GM12878 (cell line): ENCODE results near the gene PCDH1. TPM values are rescaled to one million over a fixed set of nuclear protein-coding genes. Genes with fewer than 3 reads are reported as not detected.

Experiments used
- ATAC-seq: fragments of 200-7000 bp; cut with Tn5 transposase; 3 replicates; pipeline ENCODE4 v1.9.1; 2020; ENCODE audit warnings: mild to moderate bottlenecking, moderate library complexity
- BruUV-seq: library from RNA; stranded (reverse); fragments of 400-500 nt; replicated peaks from 2 replicates; lab custom pipeline; 2021; lab: Mats Ljungman, UMichigan
- CTCF ChIA-PET: fragments of 300-600 bp; sonication (Branson Sonifier 250); formaldehyde crosslinking; extraction: SDS; loops from one replicate; lab custom pipeline; 2021; ENCODE audit warnings: inconsistent platforms; lab: Yijun Ruan, JAX
- POLR2A ChIA-PET: fragments of 350-600 bp; formaldehyde crosslinking; extraction: SDS; loops from one replicate; lab custom pipeline; 2021; ENCODE audit warnings: inconsistent platforms; lab: Charles Lee
- RAD21 ChIA-PET: fragments of 300-600 bp; sonication (Branson Sonifier 250); formaldehyde crosslinking; loops from one replicate; lab custom pipeline; 2023; ENCODE audit warnings: antibody characterized with exemption; ENCODE audit not compliant: unreplicated experiment; lab: Charles Lee
- SMC1A ChIA-PET: fragments of 300-600 bp; sonication (Branson Sonifier 250); formaldehyde crosslinking; loops from one replicate; lab custom pipeline; 2023; ENCODE audit not compliant: unreplicated experiment, uncharacterized antibody; lab: Charles Lee
- DNase-seq: peaks from one replicate; pipeline ENCODE4 v3.0.0-alpha.2; 2011; ENCODE audit warnings: low read depth, low spot score
- FAIRE-seq: peaks from 3 replicates; lab custom pipeline; 2011; peaks lifted over from hg19 to GRCh38; lab: Jason Lieb, UNC
- H2AFZ ChIP-seq: 2 replicates; pipeline ENCODE4 v1.6.0; 2011; ENCODE audit warnings: low read depth, low read length, control low read depth; ENCODE audit not compliant: control insufficient read depth
- H3K27ac ChIP-seq: 2 replicates; pipeline ENCODE4 v1.5.1; 2011; ENCODE audit warnings: control low read depth; ENCODE audit not compliant: control insufficient read depth, insufficient read depth
- H3K27me3 ChIP-seq, 2 experiments: replicated peaks in 1 of 2; 2 replicates each; pipeline versions ENCODE4 v1.6.0 to v1.6.1; 2011; ENCODE audit warnings: low read length in 1 of 2; ENCODE audit not compliant: control insufficient read depth in 2 of 2, insufficient read depth in 2 of 2
- H3K36me3 ChIP-seq, 2 experiments: 2 replicates each; pipeline ENCODE4 v1.5.1; 2011; ENCODE audit warnings: low read length in 1 of 2; ENCODE audit not compliant: control insufficient read depth in 2 of 2, insufficient read depth in 2 of 2
- H3K4me1 ChIP-seq: 2 replicates; pipeline ENCODE4 v1.6.1; 2011; ENCODE audit warnings: mild to moderate bottlenecking, low read length, moderate library complexity, mixed read lengths; ENCODE audit not compliant: control insufficient read depth, insufficient read depth
- H3K4me2 ChIP-seq: 2 replicates; pipeline ENCODE4 v1.6.0; 2011; ENCODE audit warnings: control low read depth; ENCODE audit not compliant: control insufficient read depth, insufficient read depth
- H3K4me3 ChIP-seq: fragments of 200-600 bp; sonication (generic); 2 replicates; pipeline ENCODE4 v1.5.1; 2016
- H3K79me2 ChIP-seq: 2 replicates; pipeline ENCODE4 v1.6.0; 2011; ENCODE audit warnings: low read length; ENCODE audit not compliant: control insufficient read depth, insufficient read depth
- H3K9ac ChIP-seq: 2 replicates; pipeline ENCODE4 v1.8.0; 2011; ENCODE audit warnings: low read length, control low read depth, mixed read lengths; ENCODE audit not compliant: control insufficient read depth, insufficient read depth
- H3K9me3 ChIP-seq: replicated peaks from 3 replicates; pipeline ENCODE4 v1.5.1; 2011; ENCODE audit warnings: mild to moderate bottlenecking, low read length; ENCODE audit not compliant: control insufficient read depth, insufficient read depth
- H4K20me1 ChIP-seq: 2 replicates; pipeline ENCODE4 v1.6.0; 2011; ENCODE audit not compliant: control insufficient read depth, insufficient read depth
- CREM ChIP-seq: IDR thresholded peaks from 2 replicates; pipeline ENCODE4 v1.6.1; 2014; ENCODE audit warnings: antibody characterized with exemption, low read depth
- EED ChIP-seq: sonication (generic); IDR thresholded peaks from 2 replicates; pipeline ENCODE4 v1.6.1; 2016; ENCODE audit warnings: antibody characterized with exemption, low read depth
- NRF1 ChIP-seq: conservative IDR thresholded peaks from 2 replicates; pipeline ENCODE4 v1.6.1; 2011; ENCODE audit warnings: mild to moderate bottlenecking, low read depth, low read length, improper control_type of control experiment
- PML ChIP-seq: IDR thresholded peaks from 2 replicates; pipeline ENCODE4 v1.6.1; 2012; ENCODE audit warnings: low read length, inconsistent platforms
- ZNF592 ChIP-seq: fragments of 450-650 bp; IDR thresholded peaks from 2 replicates; pipeline ENCODE4 v1.6.1; 2017; ENCODE audit warnings: mild to moderate bottlenecking, moderate library complexity
- WGBS: methylation state at CpG from one replicate; pipeline ENCODE4 v1.1.6; 2016; ENCODE audit warnings: low lambda C conversion rate; ENCODE audit not compliant: insufficient replicate concordance, insufficient coverage; ENCODE audit errors: missing lambda C conversion rate; 5-methylcytosine and 5-hydroxymethylcytosine counted together
- in situ Hi-C: fragments of 300-500 bp; cut with MboI; formaldehyde crosslinking; loops from 9 replicates; pipeline ENCODE4 v1.14.3; 2018; ENCODE audit warnings: mixed read lengths
- intact Hi-C: fragments of 100-400 bp; cut with micrococcal nuclease; formaldehyde crosslinking; loops from one replicate; pipeline ENCODE4 v1.14.2; 2022; ENCODE audit not compliant: unreplicated experiment
- polyA plus RNA-seq, 11 experiments: library from polyadenylated mRNA; depleted of rRNA in 4 of 11; unstranded in 6 of 11; stranded (reverse) in 5 of 11; fragments of >200 nt; fragmentation: Nextera tagmentation in 4 of 11; fragmentation: Illumina TruSeq in 1 of 11; extraction: Ambion mirVana in 4 of 11; extraction: Trizol in 1 of 11; gene quantifications; 1 replicate in 1 of 11; 2 replicates in 10 of 11; pipeline versions ENCODE4 v1.2.1 to v1.2.3, GENCODE V29; 2011 to 2016; ENCODE audit warnings: inconsistent platforms in 2 of 11, missing spikeins in 2 of 11, low read depth in 1 of 11
- total RNA-seq, 4 experiments: library from RNA; depleted of rRNA in 3 of 4; stranded (reverse); fragments of >200 nt in 3 of 4; fragmentation: Illumina TruSeq in 1 of 4; extraction: Trizol in 1 of 4; gene quantifications; 2 replicates each; pipeline versions ENCODE4 v1.2.1 to v1.2.3, GENCODE V29; 2013 to 2021

Gene PCDH1
- total and polyA plus RNA-seq, 10 of the 15 experiments (the other 5 are each of a cell fraction or from before 2014, with no cell fraction given) = 0.07 to 0.36 (median 0.16) TPM; not detected in 7

- CTCF ChIA-PET = interaction anchor here (0.7 to 1.1 kb wide), 3 partner anchors 14 to 585 kb away, joined by 3 to 6 read pairs (median 3); no protein-coding TSS in a partner anchor
- Histone ChIP-seq H3K79me2 (no peaks in the 10 kb centered on the region), H3K4me2 (peak overlapping the region; percentile 100), H2AFZ (peak overlapping the region; percentile 93), H4K20me1 (no peaks in the 10 kb centered on the region), H3K27me3 (no peaks in the 10 kb centered on the region), H3K9ac (peak overlapping the region; percentile 60), H3K4me3 (peak overlapping the region; percentile 81), H3K9me3 (no peaks in the 10 kb centered on the region; the same call in 2 of the 3 replicates), H3K36me3 (no peaks in the 10 kb centered on the region), H3K27ac (peak overlapping the region; percentile 35), H3K4me1 (peaks cover 8% of the 10 kb centered on the region)
- POLR2A ChIA-PET = interaction anchor here (0.9 kb wide), 1 partner anchor 120 kb away, joined by 3 read pairs; no protein-coding TSS in a partner anchor
- SMC1A ChIA-PET = interaction anchor here (1.1 to 1.3 kb wide), 2 partner anchors 31 to 110 kb away, joined by 3 read pairs; no protein-coding TSS in a partner anchor
- FAIRE-seq (no peak), ATAC-seq (peak; percentile 46), DNase-seq (no peak)
- TF ChIP-seq PML (no peak), EED (no peak), NRF1 (0 out of 2 replicates have a peak, but pooled peaks have one; percentile 10), ZNF592 (no peak), CREM (no peak)
- WGBS = 13% methylated on average over 19 of the region's 36 CpGs
- intact Hi-C loops = no loop called here
- RAD21 ChIA-PET = no interaction called here
- in situ Hi-C loops = no loop called here
- no TSS peak for BruUV-seq
Measured at GRCh38 chr5:141850244-141850768, 27.9 kb downstream of the PCDH1 start.
